ENCODE data around the gene RAI1.

RAI1 gene

GRCh38 chr17:17725011-17725751 is 43.9 kb downstream of the RAI1 start:
- H3K4me3 ChIP-seq (replicated peaks in 1 of 2; ENCODE audit: low read depth in 2 of 2, low read length in 2 of 2): peak overlapping the region; percentile 49 to 55
- TF ChIP-seq, protein P1, sequence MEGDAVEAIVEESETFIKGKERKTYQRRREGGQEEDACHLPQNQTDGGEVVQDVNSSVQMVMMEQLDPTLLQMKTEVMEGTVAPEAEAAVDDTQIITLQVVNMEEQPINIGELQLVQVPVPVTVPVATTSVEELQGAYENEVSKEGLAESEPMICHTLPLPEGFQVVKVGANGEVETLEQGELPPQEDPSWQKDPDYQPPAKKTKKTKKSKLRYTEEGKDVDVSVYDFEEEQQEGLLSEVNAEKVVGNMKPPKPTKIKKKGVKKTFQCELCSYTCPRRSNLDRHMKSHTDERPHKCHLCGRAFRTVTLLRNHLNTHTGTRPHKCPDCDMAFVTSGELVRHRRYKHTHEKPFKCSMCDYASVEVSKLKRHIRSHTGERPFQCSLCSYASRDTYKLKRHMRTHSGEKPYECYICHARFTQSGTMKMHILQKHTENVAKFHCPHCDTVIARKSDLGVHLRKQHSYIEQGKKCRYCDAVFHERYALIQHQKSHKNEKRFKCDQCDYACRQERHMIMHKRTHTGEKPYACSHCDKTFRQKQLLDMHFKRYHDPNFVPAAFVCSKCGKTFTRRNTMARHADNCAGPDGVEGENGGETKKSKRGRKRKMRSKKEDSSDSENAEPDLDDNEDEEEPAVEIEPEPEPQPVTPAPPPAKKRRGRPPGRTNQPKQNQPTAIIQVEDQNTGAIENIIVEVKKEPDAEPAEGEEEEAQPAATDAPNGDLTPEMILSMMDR (IDR thresholded peaks at IDR 0.05; ENCODE audit: low read depth, low read length): no peak
- DNase-seq (ENCODE audit: low read depth in 2 of 2): peak in 1 of 2 donors; percentile 43

DNA sequence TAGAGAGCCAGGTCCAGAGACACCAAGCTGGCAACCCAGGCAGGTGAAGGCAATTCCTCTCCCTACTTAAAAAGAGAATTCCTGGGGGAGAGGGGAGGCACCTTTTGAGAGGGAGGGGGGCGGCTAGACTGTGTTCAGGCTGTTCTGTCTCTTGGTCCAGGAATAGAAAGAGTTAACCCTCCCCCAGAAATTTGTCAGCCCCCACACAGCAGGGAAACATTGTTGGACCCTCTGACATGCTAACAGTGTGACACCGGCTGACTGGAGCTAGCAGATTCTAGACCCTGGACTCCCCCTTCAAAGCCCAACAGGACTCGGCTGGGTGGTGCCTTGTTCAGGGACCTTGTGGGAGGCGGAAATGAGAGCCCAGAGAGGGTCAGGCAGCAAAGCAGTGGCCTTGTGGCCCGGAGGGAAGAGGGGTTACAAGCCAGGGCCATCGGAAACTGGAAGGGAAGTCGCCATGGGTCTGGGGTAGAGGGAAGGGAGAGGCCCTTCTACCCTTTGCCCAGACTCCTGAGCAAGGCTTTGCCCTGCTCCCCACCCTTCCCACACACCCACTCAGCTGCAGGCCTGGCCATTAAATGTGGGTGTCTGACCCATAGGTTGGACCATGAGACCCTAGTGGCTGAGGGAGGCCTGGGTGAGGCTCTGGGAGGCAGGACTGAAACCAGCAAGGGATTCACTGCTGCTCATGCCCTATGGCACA is 44.6 kb downstream of the RAI1 start:
- H3K4me3 ChIP-seq (replicated peaks in 1 of 2; ENCODE audit: low read depth in 2 of 2, low read length in 2 of 2): no peak overlapping the region
- DNase-seq (ENCODE audit: low read depth in 2 of 2): no peak
- TF ChIP-seq, protein P1 (IDR thresholded peaks at IDR 0.05; ENCODE audit: low read depth, low read length): no peak

DNA sequence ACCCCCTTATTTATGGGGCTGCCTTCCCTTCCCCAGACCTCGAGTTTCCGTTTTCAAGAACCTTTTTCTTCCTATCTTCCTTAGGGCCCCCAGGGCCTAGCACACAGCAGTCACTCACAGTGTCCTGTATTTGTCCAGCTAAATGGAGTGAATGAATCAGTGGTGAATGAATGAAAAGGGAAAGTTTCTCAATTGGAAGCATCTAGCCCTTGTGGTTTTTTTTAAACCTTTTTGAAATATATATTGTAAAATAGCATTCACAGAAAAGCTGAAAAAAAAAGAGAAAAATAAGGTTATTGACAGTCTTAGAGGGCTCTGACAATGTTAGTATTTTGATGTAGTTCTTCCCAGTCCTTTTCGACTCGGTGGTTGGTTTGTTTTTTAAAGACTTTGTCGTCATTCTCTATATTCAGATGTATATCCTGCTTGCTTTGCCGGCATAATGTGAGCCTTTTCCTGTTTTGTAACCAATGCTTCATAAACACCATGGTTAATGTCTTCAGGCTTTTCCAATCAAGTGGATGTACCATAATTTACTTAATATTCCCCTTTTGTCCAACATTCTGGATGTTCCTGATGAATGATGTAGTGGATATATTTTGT is 45.3 kb downstream of the RAI1 start:
- no peak overlapping the region for H3K4me3 ChIP-seq (replicated peaks in 1 of 2; ENCODE audit: low read depth in 2 of 2, low read length in 2 of 2)
- TF ChIP-seq, protein P1 (IDR thresholded peaks at IDR 0.05; ENCODE audit: low read depth, low read length): no peak
- DNase-seq (ENCODE audit: low read depth in 2 of 2): no peak

GRCh38 chr17:17727111-17727659 is 45.9 kb downstream of the RAI1 start:
- no peak for DNase-seq (ENCODE audit: low read depth in 2 of 2)
- no peak overlapping the region for H3K4me3 ChIP-seq (replicated peaks in 1 of 2; ENCODE audit: low read depth in 2 of 2, low read length in 2 of 2)
- TF ChIP-seq, protein P1 (IDR thresholded peaks at IDR 0.05; ENCODE audit: low read depth, low read length): no peak

DNA sequence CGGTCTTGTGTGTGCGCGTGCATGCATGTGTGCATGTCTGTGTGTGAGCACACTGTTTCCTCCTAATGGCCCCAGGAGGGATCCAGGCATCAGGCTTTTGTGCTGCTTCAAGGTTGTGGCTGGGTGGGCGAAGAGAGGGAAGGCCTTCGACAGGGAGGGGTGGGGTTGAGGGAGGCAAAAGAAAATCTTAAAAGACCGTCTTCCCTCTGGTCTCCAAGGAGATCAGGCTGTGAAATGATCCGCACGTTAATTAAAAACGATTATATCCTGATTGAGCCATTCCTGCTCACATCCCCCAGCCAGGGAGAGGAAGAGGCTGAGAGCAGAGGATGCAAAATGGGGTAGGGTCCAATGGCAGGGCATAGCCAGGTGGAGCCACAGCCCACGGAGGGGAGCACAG is 46.9 kb downstream of the RAI1 start:
- H3K4me3 ChIP-seq (replicated peaks in 1 of 2; ENCODE audit: low read depth in 2 of 2, low read length in 2 of 2): no peak overlapping the region
- TF ChIP-seq, protein P1 (IDR thresholded peaks at IDR 0.05; ENCODE audit: low read depth, low read length): no peak
- DNase-seq (ENCODE audit: low read depth in 2 of 2): no peak

GRCh38 chr17:17728550-17729251 is 47.4 kb downstream of the RAI1 start:
- TF ChIP-seq, protein P1 (IDR thresholded peaks at IDR 0.05; ENCODE audit: low read depth, low read length): no peak
- DNase-seq (ENCODE audit: low read depth in 2 of 2): no peak
- H3K4me3 ChIP-seq (replicated peaks in 1 of 2; ENCODE audit: low read depth in 2 of 2, low read length in 2 of 2): no peak overlapping the region
